C4-2B (cell line): ENCODE measurements around the gene INPP4A.

Experiments used
- CTCF ChIP-seq: fragments of 450-650 bp; conservative IDR thresholded peaks from 2 replicates; pipeline ENCODE4 v1.5.1; 2017; ENCODE audit warnings: mild to moderate bottlenecking
- ZFX ChIP-seq: fragments of 450-650 bp; IDR thresholded peaks from 2 replicates; pipeline ENCODE4 v1.6.1; 2017

GRCh38 chr2:98507891-98508708 is 63.4 kb downstream of the INPP4A start:
- TF ChIP-seq CTCF, result no peak
- TF ChIP-seq ZFX, result no peak
